ENCODE results near the gene TBL3.
A peak's percentile ranks its signal among the peaks of the same experiment; 100 is the strongest.
"Not testable (repeated sequence)": the region's sequence is repeated elsewhere in the genome, so short reads cannot be mapped to it uniquely, and the experiment has no call there.

The TBL3 gene

DNA sequence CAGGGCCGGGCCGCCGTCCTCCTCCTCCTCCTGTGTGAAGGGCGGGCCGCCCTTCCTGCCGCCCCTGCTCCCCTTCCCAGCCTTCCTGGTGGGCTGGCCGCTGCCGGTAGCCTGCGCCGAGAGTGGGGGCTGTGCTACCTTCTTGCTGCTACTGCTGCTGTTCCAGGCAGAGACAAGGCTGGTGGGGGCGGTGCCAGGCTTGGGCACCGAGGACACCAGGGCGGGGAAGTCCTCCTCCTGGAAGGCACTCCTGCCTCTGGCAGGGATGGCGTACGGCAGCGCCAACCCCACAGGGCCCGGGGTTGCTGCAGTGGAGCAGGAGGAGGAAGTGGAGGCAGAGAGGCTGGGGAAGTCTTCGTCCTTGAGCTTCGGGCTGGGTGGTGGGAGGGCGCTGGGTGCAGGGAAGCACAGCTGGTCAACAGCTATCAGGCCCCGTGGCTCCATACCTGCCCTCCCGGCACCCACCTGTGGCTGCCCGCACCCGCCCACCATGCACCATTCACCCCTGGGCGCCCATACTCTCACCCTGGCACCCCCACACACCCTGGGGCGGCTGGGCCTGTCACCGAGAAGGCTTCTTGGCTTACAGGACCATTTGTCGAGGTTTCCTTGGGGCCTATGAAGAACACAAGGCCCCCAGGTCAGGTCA lies 28.1 kb downstream of the TBL3 start:
- DNase-seq (ENCODE audit: low read depth) = no peak

- no peak for DNase-seq (ENCODE audit: low read depth)
Observed at GRCh38 chr16:2001035-2001434, 29.2 kb downstream of the TBL3 start.

- no peak for DNase-seq (ENCODE audit: low read depth)
Observed at GRCh38 chr16:2001456-2002355, 29.9 kb downstream of the TBL3 start.

- no peak for DNase-seq (ENCODE audit: low read depth)
Observed at GRCh38 chr16:2002406-2003230, 30.8 kb downstream of the TBL3 start.

DNA sequence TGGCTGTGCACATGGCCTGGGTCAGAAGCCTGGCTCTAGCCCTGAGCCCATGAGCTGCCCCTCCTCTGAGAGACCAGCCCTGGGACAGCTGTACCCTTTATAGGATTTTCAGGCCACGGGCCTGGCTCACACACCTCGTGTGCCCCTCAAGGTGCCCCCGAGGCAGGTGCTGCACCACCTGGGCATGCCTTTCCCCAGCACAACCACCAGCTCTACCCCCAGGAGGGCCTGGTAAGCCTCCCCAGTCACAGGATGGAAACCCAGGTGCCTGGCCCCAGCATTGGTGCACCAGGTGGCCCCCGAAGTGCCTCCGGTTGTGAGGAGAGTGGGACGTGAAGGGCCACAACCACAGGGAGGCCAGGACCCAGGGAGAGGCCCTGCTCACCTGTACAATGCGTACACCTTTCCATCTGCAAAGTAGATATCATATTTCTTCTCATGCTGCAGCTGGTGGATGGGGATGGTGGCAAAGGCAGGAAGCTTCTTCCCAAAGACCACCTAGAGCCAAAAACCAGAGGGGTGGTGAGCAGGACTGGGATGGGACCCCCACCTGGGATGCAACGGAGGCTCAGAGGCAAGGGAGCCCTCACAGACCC lies 31.5 kb downstream of the TBL3 start:
- no peak for DNase-seq (ENCODE audit: low read depth)

DNA sequence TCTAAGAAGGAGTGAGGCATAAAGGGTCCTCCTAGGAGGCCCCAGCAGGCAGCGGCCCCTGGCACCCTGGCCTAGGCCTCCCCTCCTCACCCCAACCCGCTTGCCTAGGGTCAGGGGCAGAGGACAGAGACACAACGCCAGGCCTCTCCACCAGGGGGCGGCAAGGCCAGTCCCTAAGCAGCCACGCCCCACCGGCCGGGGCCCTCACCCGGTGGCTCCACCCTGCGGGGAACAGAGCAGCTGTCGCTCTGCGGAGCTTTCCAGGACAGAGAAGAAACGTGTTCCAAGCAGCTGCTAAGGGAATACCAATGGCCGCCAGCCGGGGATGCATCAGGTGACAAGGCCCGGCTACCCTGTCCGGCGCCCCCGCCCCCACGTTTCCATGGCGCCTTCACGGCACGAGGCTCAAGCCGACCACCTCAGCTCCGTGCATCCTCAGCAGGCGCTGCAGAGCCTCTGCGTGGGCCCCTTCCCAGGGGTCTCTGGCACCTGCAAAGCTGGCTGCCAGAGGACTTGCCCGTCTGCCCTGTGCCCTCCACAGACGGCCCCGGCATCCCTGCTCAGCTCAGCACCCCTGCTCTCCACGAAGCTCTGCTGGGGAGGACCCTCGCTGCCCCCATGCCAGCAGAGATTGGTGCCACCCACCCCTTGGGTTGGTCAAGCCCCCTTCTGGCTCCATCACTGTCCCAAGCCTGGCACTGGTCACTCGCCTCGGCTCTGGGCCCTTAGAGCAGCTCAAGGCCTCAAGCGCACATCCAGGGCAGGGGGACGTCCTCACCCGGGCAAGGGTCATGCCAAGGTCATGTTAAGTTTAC lies 32.2 kb downstream of the TBL3 start:
- peak; percentile 80 for DNase-seq (ENCODE audit: low read depth)

DNA sequence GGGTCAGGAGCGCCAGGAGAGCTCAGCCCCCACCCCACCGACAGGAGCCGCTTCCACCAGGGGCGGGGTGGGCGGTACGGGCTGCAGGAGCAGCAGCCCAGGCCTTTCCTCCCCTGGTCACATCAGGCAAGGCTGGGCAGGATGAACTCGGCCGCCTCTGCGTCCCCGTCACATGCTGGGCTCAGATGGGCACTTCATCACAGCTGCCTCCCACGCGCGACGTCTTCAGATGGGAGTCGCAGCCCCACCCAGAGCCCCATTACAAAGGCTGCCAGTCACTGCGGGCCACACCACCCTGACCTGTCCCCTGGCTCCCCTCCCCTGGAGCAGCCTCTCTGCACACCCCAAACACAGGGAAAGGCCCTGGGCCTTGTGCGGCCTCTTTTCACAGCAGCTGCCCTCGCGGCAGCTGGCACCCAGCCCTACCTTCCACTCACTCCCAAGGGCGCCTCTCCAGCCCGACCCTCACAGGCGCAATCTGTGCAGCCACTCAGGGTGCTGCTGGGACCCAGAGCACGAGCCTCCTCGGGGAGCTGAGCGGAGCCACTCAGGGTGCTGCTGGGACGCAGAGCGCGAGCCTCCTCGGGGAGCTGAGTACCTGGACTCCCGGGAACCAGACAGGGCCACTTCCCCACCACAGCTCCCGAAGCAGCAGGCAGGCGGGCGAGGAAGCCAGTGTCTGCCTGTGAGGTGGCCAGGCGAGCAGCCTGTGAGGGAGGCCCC lies 33.1 kb downstream of the TBL3 start:
- no peak for DNase-seq (ENCODE audit: low read depth)

DNA sequence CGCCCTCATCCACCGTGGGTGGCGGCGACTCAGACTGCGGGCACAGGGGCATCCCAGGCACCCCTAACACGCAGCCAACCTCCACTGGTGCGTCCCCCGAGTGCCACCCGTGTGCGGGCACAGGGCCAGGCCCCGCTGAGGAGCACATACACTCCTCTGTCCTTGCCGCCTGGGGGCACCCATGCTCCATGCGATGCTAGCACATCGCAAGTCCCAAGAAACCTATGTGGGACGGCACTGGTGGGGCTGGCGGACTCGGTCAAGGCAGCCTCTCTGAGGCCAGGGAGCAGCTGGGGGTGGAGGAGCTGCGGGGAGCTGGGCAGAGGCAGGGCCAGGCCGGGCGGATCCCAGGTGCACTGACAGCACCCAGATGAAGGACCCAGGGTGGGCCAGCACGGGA lies 33.8 kb downstream of the TBL3 start:
- DNase-seq (ENCODE audit: low read depth) = no peak

DNA sequence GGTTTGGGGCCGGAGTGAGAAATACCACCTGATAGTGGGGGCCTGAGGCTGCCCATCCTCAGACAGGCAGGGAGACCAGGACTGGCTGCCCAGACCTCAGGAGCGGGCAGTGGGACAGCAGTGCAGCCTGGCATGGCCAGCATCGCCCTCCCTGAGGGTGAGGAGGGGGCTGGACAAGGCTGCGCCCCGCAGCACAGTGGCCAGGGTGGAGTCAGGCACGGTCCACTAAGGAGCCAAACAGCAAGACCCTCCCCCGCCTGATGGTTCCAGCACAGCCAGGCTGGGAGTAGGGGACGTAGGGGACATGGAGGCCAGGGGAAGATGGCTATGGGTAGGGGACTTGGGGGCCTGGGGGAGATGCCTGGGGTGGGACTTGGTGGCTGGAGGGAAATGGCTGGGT lies 34.5 kb downstream of the TBL3 start:
- no peak for DNase-seq (ENCODE audit: low read depth)

DNA sequence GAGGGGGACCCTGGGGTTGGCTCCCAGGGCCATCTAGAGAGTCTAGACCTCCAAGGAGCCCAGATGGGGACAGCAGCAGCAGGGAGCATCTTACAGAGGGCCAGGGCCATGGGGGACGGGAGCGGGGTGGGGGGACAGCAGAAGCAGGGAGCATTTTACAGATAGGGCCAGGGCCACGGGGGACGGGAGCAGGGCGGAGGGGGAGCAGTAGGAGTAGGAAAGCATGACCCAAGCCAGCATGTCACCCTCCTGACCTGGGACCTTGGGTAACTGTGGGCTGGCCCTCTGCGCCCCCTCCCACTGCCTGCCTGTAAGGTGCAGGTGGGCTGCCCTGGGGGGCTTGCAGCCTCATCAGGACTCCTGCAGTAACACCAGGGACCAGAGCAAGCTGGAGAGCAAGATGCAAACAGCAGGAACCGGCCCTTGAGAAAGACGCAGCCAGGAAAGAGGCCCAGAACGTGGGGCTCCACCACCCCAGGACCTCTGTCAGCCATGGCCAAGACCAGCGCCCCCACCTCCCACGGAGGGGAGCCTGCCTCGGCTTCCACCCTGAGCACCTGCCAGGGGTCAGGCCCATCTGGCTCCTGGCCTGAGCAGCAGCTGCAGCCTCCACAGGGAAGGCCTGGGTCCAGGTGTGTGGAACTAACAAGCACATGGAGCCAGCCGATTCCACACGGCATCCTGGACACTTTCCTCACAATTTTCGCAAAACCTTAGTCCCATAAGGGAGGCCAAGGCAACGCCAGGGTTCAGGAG lies 35.4 kb downstream of the TBL3 start:
- no peak for DNase-seq (ENCODE audit: low read depth)

GRCh38 chr16:2008009-2008526 lies 36.2 kb downstream of the TBL3 start:
- DNase-seq (ENCODE audit: low read depth) = peak; percentile 64

- DNase-seq (ENCODE audit: low read depth) = peak; percentile 38
Observed at GRCh38 chr16:2008631-2009163, 36.8 kb downstream of the TBL3 start.

- peak; percentile 16 for DNase-seq (ENCODE audit: low read depth)
Observed at GRCh38 chr16:2009164-2009711, 37.4 kb downstream of the TBL3 start.

DNA sequence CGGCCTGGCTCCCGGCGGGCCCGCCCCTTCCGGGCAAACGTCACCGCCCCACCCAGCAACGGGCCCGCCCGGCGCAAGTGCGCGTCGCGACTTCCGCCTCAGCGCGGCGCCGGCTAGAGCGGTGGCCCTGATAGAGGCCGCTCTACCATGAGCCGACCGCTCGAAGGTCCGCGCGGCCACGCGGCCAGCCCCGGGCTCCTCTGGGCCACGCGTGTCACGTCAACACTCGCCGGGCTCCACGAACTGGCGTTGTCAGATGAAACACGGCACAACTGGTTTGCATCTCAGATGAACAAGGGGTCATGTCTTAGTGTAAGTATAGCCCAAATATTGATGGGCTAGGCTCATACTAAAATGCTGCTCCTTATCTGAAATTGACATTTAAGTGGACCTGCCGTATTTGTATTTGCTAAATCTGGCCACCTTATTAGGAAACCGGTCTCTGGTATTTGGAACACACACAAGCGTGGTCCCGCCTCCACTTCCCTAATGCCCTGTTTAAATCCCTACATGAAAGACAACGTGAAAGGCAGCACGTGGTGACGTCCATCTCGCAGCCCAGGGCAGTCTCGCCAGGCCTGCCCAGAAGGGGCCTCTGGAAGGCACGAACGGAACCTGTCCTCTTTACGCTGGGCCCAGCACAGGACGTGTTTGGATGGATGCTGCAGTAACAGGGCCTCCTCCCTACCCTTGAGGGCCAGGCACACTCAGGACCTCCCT lies 38.1 kb downstream of the TBL3 start, which contains the start of gene ZNF598:
Gene ZNF598 (minus strand): TSS at position 31 of the 720 bp plus-strand sequence.
- DNase-seq (ENCODE audit: low read depth) = peak; percentile 87

DNA sequence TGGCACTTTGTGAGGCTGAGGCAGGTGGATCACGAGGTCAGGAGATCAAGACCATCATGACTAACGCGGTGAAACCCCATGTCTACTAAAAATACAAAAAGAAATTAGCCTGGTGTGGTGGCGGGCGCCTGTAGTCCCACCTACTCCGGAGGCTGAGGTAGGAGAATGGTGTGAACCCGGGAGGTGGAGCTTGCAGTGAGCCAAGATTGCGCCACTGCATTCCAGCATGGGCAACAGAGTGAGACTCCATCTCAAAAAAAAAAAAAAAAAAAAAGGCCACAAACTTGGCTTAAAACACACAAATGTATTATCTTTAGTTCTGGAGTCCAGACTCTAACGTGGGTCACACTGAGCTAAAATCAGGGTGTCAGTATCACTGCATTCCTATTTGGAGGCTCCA lies 39.9 kb downstream of the TBL3 start:
- not testable (repeated sequence) for DNase-seq (ENCODE audit: low read depth)

DNA sequence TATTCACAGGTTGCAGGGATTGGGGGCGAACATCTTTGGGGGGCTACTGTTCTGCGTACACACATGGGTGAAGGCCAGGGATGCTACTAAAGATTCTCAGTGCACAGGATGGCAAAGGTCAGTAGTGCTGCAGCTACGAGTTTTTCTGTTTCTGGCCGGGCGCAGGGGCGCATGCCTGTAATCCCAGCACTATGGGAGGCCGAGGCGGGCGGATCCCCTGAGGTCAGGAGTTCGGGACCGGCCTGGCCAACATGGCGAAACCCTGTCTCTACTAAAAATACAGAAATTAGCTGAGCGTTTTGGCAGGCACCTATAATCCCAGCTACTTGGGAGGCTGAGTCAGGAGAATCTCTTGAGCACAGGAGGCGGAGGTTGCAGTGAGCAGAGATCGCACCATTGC lies 41.7 kb downstream of the TBL3 start:
- no peak for DNase-seq (ENCODE audit: low read depth)

DNA sequence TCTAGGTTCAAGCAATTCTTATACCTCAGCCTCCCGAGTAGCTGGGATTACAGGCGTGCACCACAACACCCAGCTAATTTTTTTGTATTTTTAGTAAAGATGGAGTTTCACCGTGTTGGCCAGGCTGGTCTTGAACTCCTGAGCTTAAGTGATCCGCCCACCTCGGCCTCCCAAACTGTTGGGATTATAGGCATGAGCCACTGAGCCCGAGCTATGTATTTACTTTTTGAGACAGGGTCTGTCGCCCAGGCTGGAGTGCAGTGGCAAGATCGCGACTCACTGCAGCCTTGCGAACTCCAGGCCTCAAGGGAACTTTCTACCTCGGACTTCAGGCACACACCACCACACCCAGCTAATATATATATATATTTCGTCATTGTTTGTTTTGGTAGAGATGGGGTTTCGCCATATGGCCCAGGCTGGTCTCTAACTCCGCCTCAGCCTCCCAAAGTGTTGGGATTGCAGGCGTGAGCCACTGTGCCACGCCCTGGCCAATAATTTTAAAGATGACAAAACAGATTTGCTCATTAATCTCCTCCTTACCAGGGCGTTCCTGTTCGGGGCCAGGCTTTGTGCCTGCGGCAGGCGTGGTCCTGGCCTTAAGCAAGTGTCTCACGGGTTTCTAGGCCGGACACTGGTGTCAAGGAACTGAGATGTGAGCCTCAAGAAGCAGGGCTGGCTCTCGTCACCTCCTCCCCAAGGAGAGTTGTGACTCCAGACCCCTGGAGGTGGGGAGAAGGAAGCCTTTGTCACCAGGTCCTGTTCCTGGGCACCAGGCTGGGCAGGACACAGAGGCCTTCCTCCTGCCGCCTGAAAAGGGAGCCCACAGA lies 43.5 kb downstream of the TBL3 start:
- peak; percentile 38 for DNase-seq (ENCODE audit: low read depth)

GRCh38 chr16:2015947-2016208 lies 44.0 kb downstream of the TBL3 start:
- no peak for DNase-seq (ENCODE audit: low read depth)
